GM19238 (cell line): ENCODE measurements around the gene SCMH1.
"Not testable (repeated sequence)": the region's sequence is repeated elsewhere in the genome, so short reads cannot be mapped to it uniquely, and the experiment has no call there.

ENCODE experiments used
- DNase-seq: peaks from one replicate; pipeline ENCODE4 v3.0.0; 2011; ENCODE audit warnings: low spot score; ENCODE audit not compliant: insufficient read length

Gene SCMH1

DNA sequence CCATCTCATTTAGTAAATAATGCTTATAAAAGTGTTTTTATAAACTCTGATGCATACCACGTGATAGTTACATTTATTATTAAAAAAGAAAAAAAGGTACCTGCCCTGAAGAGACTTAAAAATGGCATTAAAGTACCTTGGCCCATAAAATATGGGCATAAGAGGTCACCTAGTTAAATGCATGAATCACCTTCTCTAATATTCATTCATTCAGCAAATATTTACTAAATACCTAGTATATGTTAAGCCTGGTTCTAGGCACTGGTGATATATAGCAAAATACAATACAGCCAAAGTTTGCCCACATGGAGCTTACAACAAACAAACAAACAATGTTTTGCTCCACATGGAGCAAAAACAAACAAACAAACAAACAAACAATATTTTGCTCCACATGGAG, 87.0 kb downstream of the SCMH1 start:
- DNase-seq = no peak

DNA sequence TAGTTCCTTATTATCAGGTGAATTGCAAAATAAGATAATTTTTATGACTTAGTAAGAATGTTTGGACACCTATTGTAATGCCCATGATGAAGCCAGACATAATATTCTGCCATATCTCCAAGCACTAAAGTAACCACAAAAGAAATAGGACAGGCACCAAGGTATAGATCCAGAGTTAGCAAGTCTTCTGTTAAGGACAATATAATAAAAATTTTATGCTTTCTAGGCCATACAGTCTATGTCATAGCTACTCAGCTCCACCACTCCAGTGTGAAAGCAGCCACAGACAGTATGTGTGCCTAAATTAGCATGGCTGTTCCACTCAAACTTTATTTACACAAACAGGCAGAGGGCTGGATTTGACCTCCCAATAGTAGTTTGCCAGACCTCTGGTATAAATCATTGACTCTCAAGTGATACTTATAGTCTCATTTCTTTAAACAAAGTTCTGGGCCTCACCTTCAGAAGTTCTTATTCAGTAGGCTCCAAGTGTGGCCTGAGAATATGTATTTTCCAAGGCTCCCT, 88.3 kb downstream of the SCMH1 start:
- DNase-seq = no peak

DNA sequence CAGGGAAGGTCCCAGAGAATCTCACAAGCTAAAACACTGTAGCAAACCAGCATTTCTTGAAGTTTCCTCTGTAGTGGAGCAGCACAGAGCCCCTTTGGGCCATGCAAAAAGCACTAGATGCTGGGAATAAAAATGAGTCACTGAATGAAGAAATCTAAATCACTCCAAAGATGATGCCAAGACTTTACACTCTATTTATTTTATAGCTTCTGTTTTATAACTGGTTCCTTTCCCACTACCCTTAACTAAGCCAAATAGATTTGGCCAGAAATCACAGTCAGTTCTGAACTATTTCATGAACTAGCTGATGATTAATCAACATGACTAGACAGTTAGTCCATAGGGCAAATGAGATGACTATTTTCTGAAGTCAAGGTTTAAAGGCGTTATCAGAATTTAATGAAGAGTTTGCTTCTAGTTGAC, 89.5 kb downstream of the SCMH1 start:
- DNase-seq = no peak

DNA sequence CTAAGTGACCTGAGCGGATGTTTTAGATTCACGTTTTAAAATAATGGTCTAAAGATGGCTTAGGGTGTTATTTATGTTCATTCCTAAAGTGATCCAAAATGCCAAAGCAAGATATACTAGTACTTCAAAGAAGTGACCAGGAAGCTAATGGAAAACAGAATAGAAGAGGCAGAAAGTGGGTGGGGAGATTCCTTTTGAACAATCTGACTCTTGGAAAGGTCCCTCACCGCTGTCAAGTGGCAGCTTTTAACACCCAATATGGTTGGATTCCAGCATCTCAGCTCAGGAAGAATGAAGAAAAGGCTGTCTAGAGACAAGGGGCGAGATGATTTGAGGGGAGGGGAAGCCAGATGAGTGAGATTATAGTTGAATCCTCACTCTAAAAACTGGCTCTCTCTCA, 90.3 kb downstream of the SCMH1 start:
- no peak for DNase-seq

DNA sequence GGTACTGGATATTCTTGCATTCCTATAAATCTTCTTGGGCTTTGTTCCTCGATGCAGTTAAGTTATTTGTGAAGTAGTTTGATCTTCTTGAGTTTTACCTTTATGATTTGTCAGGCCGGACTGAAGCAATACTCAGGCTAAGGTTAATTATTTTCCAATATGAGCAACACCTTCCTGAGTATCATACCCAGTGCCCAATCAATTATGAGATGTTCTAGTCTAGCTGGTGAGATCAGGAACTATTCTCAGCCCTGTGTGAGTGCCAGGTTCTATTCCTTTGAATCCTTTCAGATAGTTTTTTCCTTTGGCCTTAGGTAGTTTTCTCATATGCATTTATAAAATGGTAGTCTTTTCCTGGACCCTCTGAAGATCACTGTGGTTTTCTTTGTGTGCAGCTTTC, 92.5 kb downstream of the SCMH1 start:
- DNase-seq = no peak

DNA sequence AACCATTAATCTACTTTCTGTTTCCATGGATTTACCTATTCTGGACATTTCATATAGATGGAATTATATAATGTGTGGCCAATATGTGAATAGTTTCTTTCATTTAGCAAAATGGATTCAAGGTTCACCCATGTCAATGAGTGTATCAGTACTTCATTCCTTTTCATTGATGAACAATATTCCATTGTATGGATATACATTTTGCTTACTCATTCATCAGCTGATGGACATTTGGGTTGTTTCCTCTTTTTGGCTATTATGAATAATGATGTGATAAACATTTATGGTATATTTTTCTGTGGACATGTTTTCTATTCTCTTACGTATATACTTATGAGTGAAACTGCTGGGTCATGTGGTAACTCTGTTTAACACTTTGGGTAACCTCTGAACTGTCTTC, 97.8 kb downstream of the SCMH1 start:
- DNase-seq = no peak

DNA sequence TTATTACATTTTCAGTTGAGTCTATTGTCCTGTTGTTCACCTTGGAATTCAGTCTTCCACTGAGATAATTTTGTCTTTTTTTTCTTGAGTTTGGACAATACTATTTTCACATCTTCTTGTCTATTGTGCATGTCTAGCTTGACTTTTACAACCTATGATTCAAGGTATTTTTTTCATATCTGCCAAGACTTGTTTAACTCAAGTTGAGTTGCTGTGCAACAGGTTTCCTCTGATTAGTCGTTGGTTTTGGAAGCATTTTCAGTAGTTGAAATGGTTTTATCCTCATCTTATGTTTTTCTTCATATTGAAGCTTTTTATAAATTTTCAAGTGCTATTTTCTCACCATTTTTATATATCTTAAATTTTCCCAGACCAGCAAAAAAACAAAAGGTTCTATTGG, 103.6 kb downstream of the SCMH1 start:
- no peak for DNase-seq

DNA sequence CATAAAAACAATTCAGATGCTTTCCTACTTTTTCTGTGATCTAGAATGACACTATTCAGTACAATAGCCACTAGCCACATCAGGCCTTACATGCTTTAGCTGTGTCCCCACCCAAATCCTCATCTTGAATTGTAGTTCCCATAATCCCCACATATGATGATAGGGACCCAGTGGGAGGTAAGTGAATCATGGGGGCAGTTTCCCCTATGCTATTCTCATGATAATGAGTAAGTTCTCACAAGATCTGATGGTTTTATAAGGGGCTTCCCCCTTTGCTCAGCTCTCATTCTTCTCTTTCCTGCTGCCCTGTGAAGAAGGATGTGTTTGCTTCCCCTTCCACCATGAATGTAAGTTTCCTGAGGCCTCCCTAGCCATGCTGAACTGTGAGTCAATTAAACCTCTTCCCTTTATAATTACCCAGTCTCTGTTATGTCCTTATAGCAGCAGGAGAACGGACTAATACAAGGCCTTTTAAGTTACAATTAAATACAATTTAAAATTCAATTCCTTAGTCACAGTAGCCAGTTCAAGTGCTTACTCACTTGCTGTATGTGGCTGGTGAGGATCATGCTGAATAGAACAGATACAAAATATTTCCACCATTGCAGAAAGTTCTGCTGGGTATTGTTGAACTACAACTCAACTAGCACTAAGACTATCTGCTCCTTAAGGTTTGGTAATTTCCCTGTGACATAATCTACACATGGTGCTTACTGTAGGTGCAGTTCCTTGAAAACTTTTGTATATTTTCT, 106.7 kb downstream of the SCMH1 start:
- DNase-seq = no peak

DNA sequence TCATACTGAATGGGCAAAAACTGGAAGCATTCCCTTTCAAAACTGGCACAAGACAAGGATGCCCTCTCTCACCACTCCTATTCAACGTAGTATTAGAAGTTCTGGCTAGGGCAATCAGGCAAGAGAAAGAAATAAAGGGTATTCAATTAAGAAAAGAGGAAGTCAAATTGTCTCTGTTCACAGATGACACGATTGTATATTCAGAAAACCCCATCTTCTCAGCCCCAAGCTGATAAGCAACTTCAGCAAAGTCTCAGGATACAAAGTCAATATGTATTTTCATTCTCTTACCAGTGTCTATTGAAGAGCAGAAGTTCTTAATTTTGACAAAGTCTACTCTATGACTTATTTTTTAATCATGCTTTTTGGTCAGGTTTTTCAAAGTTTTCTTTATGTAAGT, 107.8 kb downstream of the SCMH1 start:
- DNase-seq = not testable (repeated sequence)

DNA sequence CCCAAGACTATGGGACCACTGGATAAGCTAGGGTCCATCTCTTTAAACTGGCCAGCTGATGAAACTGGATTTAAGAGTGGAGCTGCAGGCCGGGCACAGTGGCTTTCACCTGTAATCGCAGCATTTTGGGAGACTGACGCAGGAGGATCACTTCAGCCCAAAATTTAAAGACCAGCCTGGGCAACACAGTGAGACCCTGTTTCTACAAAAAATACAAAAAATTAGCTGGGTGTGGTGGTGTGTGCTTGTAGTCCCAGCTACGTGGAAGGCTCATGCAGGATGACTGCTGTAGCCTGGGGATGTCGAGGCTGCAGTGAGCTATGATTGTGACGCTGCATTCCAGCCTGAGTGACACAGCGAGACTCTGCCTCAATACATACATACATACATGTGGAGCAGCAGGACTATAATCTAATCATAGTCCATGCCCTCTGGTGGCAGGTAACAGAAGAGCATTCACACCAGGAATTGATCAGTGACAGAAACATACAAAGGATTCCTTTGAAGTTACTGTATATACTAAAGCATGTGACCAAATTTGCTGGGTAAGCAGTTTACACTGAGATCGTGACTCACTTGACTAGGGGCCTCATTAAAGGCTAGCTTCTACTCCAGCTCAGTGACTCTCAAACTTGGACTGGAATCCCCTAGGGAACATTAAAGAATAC, 119.1 kb downstream of the SCMH1 start:
- DNase-seq = no peak

DNA sequence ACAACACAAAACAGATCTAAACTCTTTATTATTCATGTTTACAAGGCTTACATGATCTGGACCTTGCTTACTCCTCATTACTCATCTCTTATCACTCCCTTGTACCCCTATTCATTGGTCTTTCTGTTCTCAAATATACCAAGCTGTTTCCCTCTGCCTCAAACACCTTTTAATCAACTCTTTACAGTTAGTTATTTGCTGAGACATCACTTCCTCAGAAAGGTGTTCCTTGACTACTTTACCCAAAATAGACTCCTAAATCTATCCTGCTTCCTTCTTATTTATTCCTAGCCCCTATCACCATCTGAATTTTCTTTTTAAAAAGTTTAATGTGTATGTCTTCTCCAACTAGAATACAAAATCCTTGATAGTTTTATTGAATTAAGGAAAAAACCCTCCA, 120.0 kb downstream of the SCMH1 start:
- no peak for DNase-seq

DNA sequence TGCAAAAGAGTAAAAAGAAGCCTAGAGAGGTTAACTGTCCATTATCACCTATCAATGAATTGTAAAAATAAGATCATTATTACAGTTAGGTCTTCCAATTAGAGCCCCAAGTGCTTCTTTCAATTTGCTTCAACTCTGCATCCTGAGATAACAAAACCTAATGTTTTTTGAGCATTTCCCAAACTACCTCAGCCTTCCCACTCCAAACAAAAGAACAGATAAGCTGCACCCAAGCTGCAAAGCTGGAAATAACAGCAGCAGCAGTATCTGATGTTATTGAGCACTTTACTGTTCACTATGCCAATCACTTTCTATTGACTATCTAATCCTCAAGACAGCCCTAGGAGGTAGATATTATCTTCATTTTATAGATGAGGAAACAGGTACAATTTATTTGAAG, 123.5 kb downstream of the SCMH1 start:
- DNase-seq = no peak

DNA sequence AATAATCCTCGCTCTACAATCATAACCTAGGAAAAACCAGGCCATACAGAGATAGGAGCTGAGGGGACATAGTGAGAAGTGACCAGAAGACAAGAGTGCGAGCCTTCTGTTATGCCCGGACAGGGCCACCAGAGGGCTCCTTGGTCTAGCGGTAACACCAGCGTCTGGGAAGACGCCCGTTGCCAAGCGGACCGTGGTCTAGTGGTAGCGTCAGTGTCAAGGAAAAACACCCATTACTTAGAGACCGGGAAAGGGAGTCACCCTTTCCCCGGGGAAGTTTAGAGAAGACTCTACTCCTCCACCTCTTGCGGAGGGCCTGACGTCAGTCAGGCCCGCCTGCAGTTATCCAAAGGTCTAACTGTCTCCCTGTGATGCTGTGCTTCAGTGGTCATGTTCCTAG, 124.9 kb downstream of the SCMH1 start:
- DNase-seq = not testable (repeated sequence)

DNA sequence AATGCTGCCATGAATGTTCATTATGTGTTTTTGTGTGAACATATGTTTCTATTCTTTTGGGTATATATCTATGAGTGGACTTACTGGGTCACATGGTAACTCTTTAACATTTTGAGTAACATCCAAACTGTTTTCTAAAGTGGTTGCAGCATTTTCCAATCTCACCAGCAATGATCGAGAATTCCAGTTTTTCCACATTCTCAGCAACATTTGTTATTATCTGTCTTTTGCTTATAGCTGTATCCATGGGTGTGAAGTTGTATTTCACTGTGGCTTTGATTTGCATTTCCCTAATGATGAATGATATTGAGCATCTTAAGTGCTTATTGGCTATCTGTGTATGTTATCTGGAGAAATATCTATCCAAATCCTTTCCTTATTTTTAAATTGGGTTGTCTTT, 131.4 kb downstream of the SCMH1 start:
- no peak for DNase-seq

DNA sequence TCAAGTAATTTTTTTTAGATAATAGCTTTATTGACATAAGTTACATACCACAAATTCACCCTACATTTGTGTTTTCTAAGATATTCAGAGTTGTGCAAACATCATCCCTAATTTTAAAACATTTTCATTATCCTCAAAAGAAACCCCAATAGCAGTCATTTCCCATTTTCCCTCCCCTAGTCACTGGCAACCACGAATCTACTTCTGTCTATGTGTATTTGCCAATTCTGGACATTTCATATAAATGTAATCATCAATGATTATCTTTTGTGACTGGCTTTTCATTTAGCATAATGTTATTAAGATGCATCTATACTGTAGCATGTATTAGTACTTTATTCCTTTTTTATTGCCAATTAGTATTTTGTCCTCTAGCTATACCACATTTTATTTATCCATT, 131.8 kb downstream of the SCMH1 start:
- no peak for DNase-seq

DNA sequence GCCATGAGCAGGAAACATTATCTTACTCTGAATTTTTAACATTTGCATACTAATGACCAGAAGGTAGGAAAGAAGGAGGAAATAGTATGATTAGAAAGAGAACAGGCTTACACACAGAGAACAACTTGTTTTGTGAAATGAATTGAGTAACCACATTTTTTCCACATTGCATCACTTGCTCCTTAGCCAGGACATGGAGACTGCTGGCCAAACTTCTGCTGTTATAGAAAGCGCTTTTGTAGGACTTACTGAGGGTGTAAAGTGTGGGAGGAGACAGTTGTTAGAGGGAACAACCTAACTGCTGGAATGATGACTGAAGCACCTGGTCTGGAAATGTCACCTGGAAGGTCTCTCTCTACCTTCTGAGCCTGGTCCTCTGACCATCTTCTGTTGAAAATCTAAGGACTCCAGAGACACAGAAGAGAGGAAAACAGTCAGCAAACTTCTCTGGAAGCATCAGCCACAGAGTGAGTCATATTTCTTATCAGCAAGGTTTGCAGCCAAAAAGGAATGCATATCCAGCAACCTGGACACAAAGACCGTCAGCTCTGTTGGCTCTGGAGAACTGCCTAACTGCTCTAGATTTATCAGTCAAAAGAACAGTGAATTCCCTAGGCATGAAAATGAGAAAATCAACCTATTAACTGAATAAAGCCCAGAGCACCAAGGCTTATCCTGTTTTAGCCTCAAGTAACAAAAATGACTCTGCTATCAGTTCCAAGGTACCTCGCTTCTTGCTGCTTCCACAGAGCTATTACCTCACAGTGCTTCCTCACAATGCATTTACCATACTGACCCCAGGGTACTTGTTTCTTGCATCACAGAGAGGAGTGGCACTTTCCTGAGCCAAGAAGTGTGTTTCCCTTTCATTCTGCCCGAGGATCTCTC, 132.6 kb downstream of the SCMH1 start:
- DNase-seq = no peak

DNA sequence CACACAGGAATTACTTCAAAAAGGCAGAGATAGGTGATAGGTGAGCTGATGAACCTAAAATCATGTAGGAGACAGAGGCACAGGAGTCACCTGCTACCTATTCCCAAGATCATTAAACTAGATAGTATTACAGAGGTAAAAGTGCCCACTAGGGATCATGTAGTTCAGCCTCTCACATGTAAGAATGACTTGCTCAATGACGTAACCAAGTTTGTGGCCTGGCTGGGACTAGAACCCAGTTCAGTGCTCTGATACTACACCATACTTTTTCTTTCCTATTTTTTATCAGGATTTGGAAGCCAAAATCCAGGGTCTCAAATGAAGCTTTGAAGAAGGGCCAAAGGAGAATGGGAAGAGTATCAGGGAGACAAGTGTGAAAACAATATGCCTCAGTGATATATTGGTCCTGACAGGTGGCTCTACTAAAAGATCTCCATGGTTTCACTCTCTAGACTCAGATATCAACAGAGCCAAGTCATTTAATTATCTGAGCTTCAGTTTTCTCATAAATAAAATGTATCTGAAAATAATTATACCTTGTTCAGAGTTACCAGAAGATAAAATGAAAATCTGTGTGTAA, 133.3 kb downstream of the SCMH1 start:
- no peak for DNase-seq

DNA sequence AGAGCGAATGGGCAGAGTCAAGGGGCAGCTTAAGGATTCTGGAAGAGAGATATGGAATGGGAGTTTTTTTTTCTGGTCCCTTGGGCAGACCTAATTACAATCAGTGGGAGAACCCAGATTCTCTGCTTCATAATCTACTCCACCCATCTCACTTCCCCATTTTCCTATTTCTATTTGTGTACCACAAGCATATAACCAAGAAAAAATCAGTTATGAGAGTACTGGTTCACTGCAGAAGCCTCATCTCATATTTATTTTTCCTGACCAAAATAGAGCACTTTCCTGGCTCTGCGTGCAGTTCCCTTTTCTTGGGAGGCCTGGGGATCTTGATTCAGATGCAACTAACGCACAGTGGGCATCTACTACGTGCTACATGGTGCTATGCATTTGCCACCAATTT, 138.3 kb downstream of the SCMH1 start:
- DNase-seq = no peak

DNA sequence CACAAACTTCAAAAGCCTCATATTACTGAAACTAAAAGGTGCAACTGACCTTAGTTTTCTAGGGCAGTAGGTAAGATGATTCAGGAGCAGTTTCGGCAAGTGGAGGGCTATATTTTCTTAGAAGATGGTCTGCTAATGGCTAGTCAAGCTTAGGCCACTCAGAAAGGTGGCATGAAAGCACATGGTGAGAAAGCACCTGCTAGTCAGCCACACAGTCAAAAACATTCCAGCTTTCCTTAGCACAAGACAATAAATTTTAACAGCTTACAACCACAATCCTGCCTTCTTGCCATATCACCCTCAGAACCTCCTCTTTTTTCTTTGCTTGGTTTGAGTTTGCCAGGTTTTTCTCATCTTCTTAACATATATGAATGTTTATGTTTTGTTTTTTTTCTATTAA, 139.5 kb downstream of the SCMH1 start:
- DNase-seq = no peak

DNA sequence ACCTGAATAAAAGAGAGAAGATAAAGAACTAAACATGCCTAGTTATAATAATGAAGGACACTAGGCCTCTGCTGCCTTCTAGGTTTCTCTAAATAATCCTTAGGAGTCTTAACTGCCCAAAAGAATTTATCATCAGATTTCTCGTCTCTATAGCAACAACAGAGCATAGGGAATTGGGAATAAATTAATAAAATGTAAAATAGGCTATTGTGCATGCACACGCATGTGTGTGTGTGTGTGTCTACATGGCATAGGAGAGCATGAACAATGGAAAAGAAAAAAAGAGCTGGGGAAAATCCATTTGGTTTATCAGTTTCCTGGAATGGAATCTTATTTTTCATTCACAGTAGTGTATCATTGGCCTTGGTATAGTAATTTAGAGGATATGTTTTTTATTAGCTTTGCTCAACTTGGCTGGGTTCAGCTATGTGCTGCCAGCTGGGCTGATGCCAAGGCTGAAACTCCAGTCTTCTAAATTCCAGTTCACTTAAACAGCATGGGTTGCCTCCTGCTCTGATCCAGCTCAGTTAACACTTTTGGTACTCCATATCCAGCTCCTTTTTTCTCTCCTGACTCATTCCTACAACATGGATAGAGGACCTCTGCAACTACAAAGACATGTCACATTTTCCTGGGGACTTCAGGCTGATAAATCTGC, 140.0 kb downstream of the SCMH1 start:
- no peak for DNase-seq

DNA sequence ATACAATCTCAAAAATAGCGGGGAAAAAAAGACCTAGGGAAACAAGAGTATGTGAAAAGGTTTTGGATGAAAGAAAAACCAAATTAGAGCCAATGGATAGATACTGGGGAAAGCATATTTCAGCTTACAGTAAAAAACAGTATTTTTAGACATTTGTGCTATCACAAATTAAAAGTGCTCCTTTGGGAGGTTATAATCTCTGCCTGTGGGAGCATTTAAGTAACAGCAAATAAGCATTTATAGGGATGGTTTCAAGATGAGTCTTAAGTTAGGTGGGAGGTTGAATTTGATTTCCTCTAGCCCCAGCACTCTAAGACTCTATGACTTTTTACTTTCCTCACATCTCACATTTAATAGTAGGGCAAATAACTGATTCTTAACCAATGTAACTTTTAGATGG, 141.0 kb downstream of the SCMH1 start:
- no peak for DNase-seq
